Mesendoderm (in vitro differentiated cells): ENCODE measurements around the gene GLT6D1.

Experiments
- DNase-seq: peaks from one replicate; pipeline ENCODE4 v3.0.0; 2013
- H2AK5ac ChIP-seq: 2 replicates; pipeline ENCODE4 v1.6.1; 2013; ENCODE audit warnings: low read length, inconsistent platforms
- H2BK120ac ChIP-seq: 2 replicates; pipeline ENCODE4 v1.6.1; 2013; ENCODE audit warnings: low read depth, mild to moderate bottlenecking, low read length, moderate library complexity, mixed read lengths
- H2BK15ac ChIP-seq: replicated peaks from 2 replicates; pipeline ENCODE4 v1.6.1; 2013; ENCODE audit warnings: low read depth, mild to moderate bottlenecking, moderate library complexity
- H2BK5ac ChIP-seq: 2 replicates; pipeline ENCODE4 v1.6.1; 2013; ENCODE audit warnings: low read length, inconsistent platforms
- H3K18ac ChIP-seq: 2 replicates; pipeline ENCODE4 v1.6.1; 2013; ENCODE audit warnings: mild to moderate bottlenecking, low read length, mixed read lengths
- H3K23ac ChIP-seq: one replicate; pipeline ENCODE4 v1.6.1; 2013; ENCODE audit warnings: low read length
- H3K27ac ChIP-seq: 2 replicates; pipeline ENCODE4 v1.5.1; 2013; ENCODE audit warnings: low read depth, mild to moderate bottlenecking, inconsistent platforms, low read length, moderate library complexity
- H3K27me3 ChIP-seq: 2 replicates; pipeline ENCODE4 v1.6.1; 2013; ENCODE audit warnings: low read length, control low read depth, mild to moderate bottlenecking, inconsistent platforms; ENCODE audit not compliant: insufficient read depth, poor library complexity
- H3K36me3 ChIP-seq: 2 replicates; pipeline ENCODE4 v1.6.1; 2013; ENCODE audit warnings: low read length, inconsistent platforms; ENCODE audit not compliant: control insufficient read depth, insufficient read depth
- H3K4ac ChIP-seq: one replicate; pipeline ENCODE4 v1.6.1; 2013; ENCODE audit warnings: low read depth, mild to moderate bottlenecking, low read length, moderate library complexity
- H3K4me1 ChIP-seq: 2 replicates; pipeline ENCODE4 v1.6.1; 2013; ENCODE audit warnings: low read depth, low read length, inconsistent platforms; ENCODE audit not compliant: control insufficient read depth
- H3K4me2 ChIP-seq: 2 replicates; pipeline ENCODE4 v1.6.1; 2013; ENCODE audit warnings: low read length
- H3K4me3 ChIP-seq: 2 replicates; pipeline ENCODE4 v1.5.1; 2013; ENCODE audit warnings: mild to moderate bottlenecking, low read length
- H3K56ac ChIP-seq: one replicate; pipeline ENCODE4 v1.6.1; 2013; ENCODE audit warnings: low read length
- H3K79me1 ChIP-seq: 2 replicates; pipeline ENCODE4 v1.6.1; 2013; ENCODE audit warnings: low read length, inconsistent platforms
- H3K79me2 ChIP-seq: 2 replicates; pipeline ENCODE4 v1.6.1; 2013; ENCODE audit warnings: mild to moderate bottlenecking, low read length; ENCODE audit not compliant: control insufficient read depth, insufficient read depth
- H3K9ac ChIP-seq: 2 replicates; pipeline ENCODE4 v1.6.1; 2013; ENCODE audit warnings: low read length, inconsistent platforms
- H4K5ac ChIP-seq: one replicate; pipeline ENCODE4 v1.6.1; 2013; ENCODE audit warnings: low read length
- H4K8ac ChIP-seq: one replicate; pipeline ENCODE4 v1.6.1; 2013; ENCODE audit warnings: low read depth, mild to moderate bottlenecking, control low read depth, low read length, moderate library complexity
- WGBS: extraction: QIAGEN DNeasy Blood & Tissue Kit; methylation state at CpG from one replicate; pipeline ENCODE4 v1.1.7; 2013; ENCODE audit warnings: low lambda C conversion rate, missing lambda C conversion rate; ENCODE audit not compliant: insufficient coverage; ENCODE audit errors: extremely low coverage; 5-methylcytosine and 5-hydroxymethylcytosine counted together

Gene GLT6D1

GRCh38 chr9:135589596-135590485, 49.5 kb downstream of the GLT6D1 start:
- DNase-seq: no peak
- no peak overlapping the region for H2AK5ac ChIP-seq
- WGBS: no CpG with 5 or more reads among the region's 15 CpGs

GRCh38 chr9:135588886-135589595, 50.3 kb downstream of the GLT6D1 start:
- Histone ChIP-seq H2BK15ac (no peak overlapping the region), H2AK5ac (no peak overlapping the region), H3K79me2 (no peaks in the 10 kb centered on the region), H4K8ac (no peak overlapping the region), H2BK5ac (no peak overlapping the region), H3K27ac (no peak overlapping the region), H2BK120ac (no peak overlapping the region), H3K23ac (no peak overlapping the region), H3K4ac (no peak overlapping the region), H4K5ac (no peak overlapping the region), H3K4me3 (no peak overlapping the region), H3K79me1 (no peaks in the 10 kb centered on the region), H3K9ac (no peak overlapping the region), H3K4me1 (no peaks in the 10 kb centered on the region), H3K27me3 (no peaks in the 10 kb centered on the region), H3K36me3 (no peaks in the 10 kb centered on the region), H3K4me2 (no peak overlapping the region), H3K56ac (no peak overlapping the region), H3K18ac (no peak overlapping the region)
- no CpG with 5 or more reads among the region's 20 CpGs for WGBS
- DNase-seq: no peak

More at GRCh38 chr9:135589596-135590485, 49.5 kb downstream of the GLT6D1 start:
- Histone ChIP-seq H2BK15ac (no peak overlapping the region), H4K5ac (no peak overlapping the region), H3K79me1 (no peaks in the 10 kb centered on the region), H3K56ac (no peak overlapping the region), H3K23ac (no peak overlapping the region), H3K27ac (no peak overlapping the region), H3K4ac (no peak overlapping the region), H2BK120ac (no peak overlapping the region), H3K4me3 (no peak overlapping the region), H3K4me1 (no peaks in the 10 kb centered on the region), H3K27me3 (no peaks in the 10 kb centered on the region), H3K79me2 (no peaks in the 10 kb centered on the region), H3K9ac (no peak overlapping the region), H2BK5ac (no peak overlapping the region), H3K4me2 (no peak overlapping the region), H3K36me3 (no peaks in the 10 kb centered on the region), H4K8ac (no peak overlapping the region), H3K18ac (no peak overlapping the region)

GRCh38 chr9:135588371-135588770, 51.0 kb downstream of the GLT6D1 start:
- no peak overlapping the region for H3K4ac ChIP-seq
- no peak overlapping the region for H3K23ac ChIP-seq
- no peak overlapping the region for H3K4me3 ChIP-seq
- no peaks in the 10 kb centered on the region for H3K4me1 ChIP-seq
- H2BK15ac ChIP-seq: no peak overlapping the region
- no peak overlapping the region for H4K5ac ChIP-seq
- WGBS: no CpG with 5 or more reads among the region's 9 CpGs
- no peak overlapping the region for H3K27ac ChIP-seq
- H3K9ac ChIP-seq: no peak overlapping the region
- H4K8ac ChIP-seq: no peak overlapping the region
- no peaks in the 10 kb centered on the region for H3K79me1 ChIP-seq
- H3K56ac ChIP-seq: no peak overlapping the region
- no peak overlapping the region for H2BK120ac ChIP-seq
- no peak overlapping the region for H3K18ac ChIP-seq
- no peaks in the 10 kb centered on the region for H3K36me3 ChIP-seq
- no peaks in the 10 kb centered on the region for H3K79me2 ChIP-seq
- no peak overlapping the region for H3K4me2 ChIP-seq
- no peaks in the 10 kb centered on the region for H3K27me3 ChIP-seq
- no peak overlapping the region for H2BK5ac ChIP-seq
- DNase-seq: no peak
- no peak overlapping the region for H2AK5ac ChIP-seq

GRCh38 chr9:135587658-135588057, 51.7 kb downstream of the GLT6D1 start:
- Histone ChIP-seq H3K79me1 (no peaks in the 10 kb centered on the region), H3K27ac (no peak overlapping the region), H3K18ac (no peak overlapping the region), H3K79me2 (no peaks in the 10 kb centered on the region), H3K4ac (no peak overlapping the region), H3K4me2 (no peak overlapping the region), H4K5ac (no peak overlapping the region), H3K27me3 (no peaks in the 10 kb centered on the region), H4K8ac (no peak overlapping the region), H3K36me3 (no peaks in the 10 kb centered on the region), H2BK15ac (no peak overlapping the region), H3K4me3 (no peak overlapping the region), H2BK120ac (no peak overlapping the region), H3K4me1 (no peaks in the 10 kb centered on the region), H3K9ac (no peak overlapping the region), H3K23ac (no peak overlapping the region), H2BK5ac (no peak overlapping the region), H3K56ac (no peak overlapping the region), H2AK5ac (no peak overlapping the region)
- peak; percentile 52 for DNase-seq
- WGBS: no CpG with 5 or more reads among the region's 7 CpGs

GRCh38 chr9:135586601-135587109, 52.7 kb downstream of the GLT6D1 start:
- Histone ChIP-seq H4K5ac (no peak overlapping the region), H2BK15ac (no peak overlapping the region), H2BK120ac (no peak overlapping the region), H3K27ac (no peak overlapping the region), H2BK5ac (no peak overlapping the region), H3K4me3 (no peak overlapping the region), H3K4ac (no peak overlapping the region), H4K8ac (no peak overlapping the region), H3K4me1 (no peaks in the 10 kb centered on the region), H3K4me2 (no peak overlapping the region), H3K56ac (no peak overlapping the region), H3K9ac (no peak overlapping the region), H2AK5ac (no peak overlapping the region), H3K36me3 (no peaks in the 10 kb centered on the region), H3K18ac (no peak overlapping the region), H3K79me2 (no peaks in the 10 kb centered on the region), H3K79me1 (no peaks in the 10 kb centered on the region), H3K27me3 (no peaks in the 10 kb centered on the region), H3K23ac (no peak overlapping the region)
- DNase-seq: no peak
- WGBS: no CpG with 5 or more reads among the region's 15 CpGs
